Measurements from ENCODE around the gene GPC6. TPM values are rescaled to one million over a fixed set of nuclear protein-coding genes. Genes with fewer than 3 reads are reported as not detected.

The GPC6 gene
- total and polyA plus RNA-seq, 4 donors, result 5.9 to 29.1 (median 18.2) TPM

DNA sequence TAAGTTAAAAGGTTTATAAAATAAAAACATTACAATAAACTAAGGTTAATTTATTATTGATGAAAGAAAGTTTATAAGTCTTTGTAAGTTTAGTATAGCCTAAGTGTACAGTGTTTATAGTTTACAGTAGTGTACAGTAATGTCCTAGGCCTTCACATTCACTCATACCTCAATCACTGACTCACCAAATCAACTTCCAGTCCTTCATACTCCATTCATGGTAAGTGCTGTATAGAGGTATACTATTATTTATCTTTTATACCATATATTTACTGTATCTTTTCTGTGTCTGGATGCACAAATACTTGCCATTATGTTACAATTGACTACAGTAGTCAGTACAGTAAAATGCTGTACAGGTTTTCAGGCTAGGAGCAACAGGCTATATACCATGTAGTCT lies 490.0 kb downstream of the GPC6 start:
- Histone ChIP-seq H3K27ac (ENCODE audit: low read depth in 1 of 2, low read length in 2 of 2) (no peak overlapping the region), H3K9me3 (ENCODE audit: control insufficient read depth in 4 of 4, low read length in 3 of 4) (peaks cover 0 to 4% (median 0%) of the 10 kb centered on the region in 4 donors), H3K9ac (ENCODE audit: low read depth in 1 of 2, low read length in 2 of 2) (no peak overlapping the region), H3K4me3 (ENCODE audit: low read depth in 1 of 3, low read length in 3 of 3) (no peak overlapping the region), H3K27me3 (ENCODE audit: control insufficient read depth in 4 of 4, insufficient read depth in 4 of 4, low read length in 3 of 4) (no peaks in the 10 kb centered on the region), H3K4me1 (ENCODE audit: control insufficient read depth in 4 of 4, insufficient read depth in 4 of 4, low read length in 3 of 4) (no peaks in the 10 kb centered on the region), H3K36me3 (ENCODE audit: control insufficient read depth in 4 of 4, insufficient read depth in 3 of 4, low read depth in 1 of 4, low read length in 3 of 4) (peaks cover 0 to 1% (median 0%) of the 10 kb centered on the region in 4 donors)
- no peak for DNase-seq (ENCODE audit: low spot score)
- TF ChIP-seq SP1 (IDR thresholded peaks at IDR 0.05) (no peak), HNF4A (conservative IDR thresholded peaks at IDR 0.05) (no peak), ZBTB33 (IDR thresholded peaks at IDR 0.05) (no peak), JUND (IDR thresholded peaks at IDR 0.05) (no peak)
- TF ChIP-seq, protein P1, sequence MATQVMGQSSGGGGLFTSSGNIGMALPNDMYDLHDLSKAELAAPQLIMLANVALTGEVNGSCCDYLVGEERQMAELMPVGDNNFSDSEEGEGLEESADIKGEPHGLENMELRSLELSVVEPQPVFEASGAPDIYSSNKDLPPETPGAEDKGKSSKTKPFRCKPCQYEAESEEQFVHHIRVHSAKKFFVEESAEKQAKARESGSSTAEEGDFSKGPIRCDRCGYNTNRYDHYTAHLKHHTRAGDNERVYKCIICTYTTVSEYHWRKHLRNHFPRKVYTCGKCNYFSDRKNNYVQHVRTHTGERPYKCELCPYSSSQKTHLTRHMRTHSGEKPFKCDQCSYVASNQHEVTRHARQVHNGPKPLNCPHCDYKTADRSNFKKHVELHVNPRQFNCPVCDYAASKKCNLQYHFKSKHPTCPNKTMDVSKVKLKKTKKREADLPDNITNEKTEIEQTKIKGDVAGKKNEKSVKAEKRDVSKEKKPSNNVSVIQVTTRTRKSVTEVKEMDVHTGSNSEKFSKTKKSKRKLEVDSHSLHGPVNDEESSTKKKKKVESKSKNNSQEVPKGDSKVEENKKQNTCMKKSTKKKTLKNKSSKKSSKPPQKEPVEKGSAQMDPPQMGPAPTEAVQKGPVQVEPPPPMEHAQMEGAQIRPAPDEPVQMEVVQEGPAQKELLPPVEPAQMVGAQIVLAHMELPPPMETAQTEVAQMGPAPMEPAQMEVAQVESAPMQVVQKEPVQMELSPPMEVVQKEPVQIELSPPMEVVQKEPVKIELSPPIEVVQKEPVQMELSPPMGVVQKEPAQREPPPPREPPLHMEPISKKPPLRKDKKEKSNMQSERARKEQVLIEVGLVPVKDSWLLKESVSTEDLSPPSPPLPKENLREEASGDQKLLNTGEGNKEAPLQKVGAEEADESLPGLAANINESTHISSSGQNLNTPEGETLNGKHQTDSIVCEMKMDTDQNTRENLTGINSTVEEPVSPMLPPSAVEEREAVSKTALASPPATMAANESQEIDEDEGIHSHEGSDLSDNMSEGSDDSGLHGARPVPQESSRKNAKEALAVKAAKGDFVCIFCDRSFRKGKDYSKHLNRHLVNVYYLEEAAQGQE (IDR thresholded peaks at IDR 0.05), result no peak

GRCh38 chr13:93721483-93721882 lies 494.9 kb downstream of the GPC6 start:
- DNase-seq (ENCODE audit: low spot score), result no peak
- peaks cover 0 to 1% (median 0%) of the 10 kb centered on the region in 4 donors for H3K36me3 ChIP-seq (ENCODE audit: control insufficient read depth in 4 of 4, insufficient read depth in 3 of 4, low read depth in 1 of 4, low read length in 3 of 4)
- TF ChIP-seq HNF4G (IDR thresholded peaks at IDR 0.05), result no peak
- no peak for TF ChIP-seq RXRA (IDR thresholded peaks at IDR 0.05)
- TF ChIP-seq HNF4A (conservative IDR thresholded peaks at IDR 0.05), result no peak
- no peak for TF ChIP-seq EGR1 (IDR thresholded peaks at IDR 0.05; ENCODE audit: low read depth in 2 of 2)
- TF ChIP-seq NR2F2 (IDR thresholded peaks at IDR 0.05), result no peak
- TF ChIP-seq JUND (IDR thresholded peaks at IDR 0.05), result no peak
- no peak for TF ChIP-seq YY1 (IDR thresholded peaks at IDR 0.05)
- TF ChIP-seq, protein P2, sequence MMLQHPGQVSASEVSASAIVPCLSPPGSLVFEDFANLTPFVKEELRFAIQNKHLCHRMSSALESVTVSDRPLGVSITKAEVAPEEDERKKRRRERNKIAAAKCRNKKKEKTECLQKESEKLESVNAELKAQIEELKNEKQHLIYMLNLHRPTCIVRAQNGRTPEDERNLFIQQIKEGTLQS (IDR thresholded peaks at IDR 0.05), result no peak
- TF ChIP-seq GABPA (IDR thresholded peaks at IDR 0.05 in 1 of 2, conservative IDR thresholded peaks at IDR 0.05 in 1 of 2), result no peak
- TF ChIP-seq, protein P1 (IDR thresholded peaks at IDR 0.05), result no peak
- TF ChIP-seq RAD21 (IDR thresholded peaks at IDR 0.05), result no peak
- no peak for TF ChIP-seq SP1 (IDR thresholded peaks at IDR 0.05)
- TF ChIP-seq, protein P3, sequence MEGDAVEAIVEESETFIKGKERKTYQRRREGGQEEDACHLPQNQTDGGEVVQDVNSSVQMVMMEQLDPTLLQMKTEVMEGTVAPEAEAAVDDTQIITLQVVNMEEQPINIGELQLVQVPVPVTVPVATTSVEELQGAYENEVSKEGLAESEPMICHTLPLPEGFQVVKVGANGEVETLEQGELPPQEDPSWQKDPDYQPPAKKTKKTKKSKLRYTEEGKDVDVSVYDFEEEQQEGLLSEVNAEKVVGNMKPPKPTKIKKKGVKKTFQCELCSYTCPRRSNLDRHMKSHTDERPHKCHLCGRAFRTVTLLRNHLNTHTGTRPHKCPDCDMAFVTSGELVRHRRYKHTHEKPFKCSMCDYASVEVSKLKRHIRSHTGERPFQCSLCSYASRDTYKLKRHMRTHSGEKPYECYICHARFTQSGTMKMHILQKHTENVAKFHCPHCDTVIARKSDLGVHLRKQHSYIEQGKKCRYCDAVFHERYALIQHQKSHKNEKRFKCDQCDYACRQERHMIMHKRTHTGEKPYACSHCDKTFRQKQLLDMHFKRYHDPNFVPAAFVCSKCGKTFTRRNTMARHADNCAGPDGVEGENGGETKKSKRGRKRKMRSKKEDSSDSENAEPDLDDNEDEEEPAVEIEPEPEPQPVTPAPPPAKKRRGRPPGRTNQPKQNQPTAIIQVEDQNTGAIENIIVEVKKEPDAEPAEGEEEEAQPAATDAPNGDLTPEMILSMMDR (IDR thresholded peaks at IDR 0.05; ENCODE audit: low read depth, low read length, missing input control), result no peak
- 59% methylated on average over 3 of the region's 3 CpGs for WGBS
- H3K9ac ChIP-seq (ENCODE audit: low read depth in 1 of 2, low read length in 2 of 2), result no peak overlapping the region
- H3K9me3 ChIP-seq (ENCODE audit: control insufficient read depth in 4 of 4, low read length in 3 of 4), result no peaks in the 10 kb centered on the region
- no peak overlapping the region for H3K27ac ChIP-seq (ENCODE audit: low read depth in 1 of 2, low read length in 2 of 2)
- peaks cover 0 to 3% (median 0%) of the 10 kb centered on the region in 4 donors for H3K4me1 ChIP-seq (ENCODE audit: control insufficient read depth in 4 of 4, insufficient read depth in 4 of 4, low read length in 3 of 4)
- H3K27me3 ChIP-seq (ENCODE audit: control insufficient read depth in 4 of 4, insufficient read depth in 4 of 4, low read length in 3 of 4), result no peaks in the 10 kb centered on the region
- no peak overlapping the region for H3K4me3 ChIP-seq (ENCODE audit: low read depth in 1 of 3, low read length in 3 of 3)

Data from liver (tissue), 9 donors.